ENCODE results near the gene BCAN. TPM values are rescaled to one million over a fixed set of nuclear protein-coding genes. Genes with fewer than 3 reads are reported as not detected.

Gene BCAN
- total RNA-seq, 2 donors from 2014 or later = 0.29 to 0.60 TPM

DNA sequence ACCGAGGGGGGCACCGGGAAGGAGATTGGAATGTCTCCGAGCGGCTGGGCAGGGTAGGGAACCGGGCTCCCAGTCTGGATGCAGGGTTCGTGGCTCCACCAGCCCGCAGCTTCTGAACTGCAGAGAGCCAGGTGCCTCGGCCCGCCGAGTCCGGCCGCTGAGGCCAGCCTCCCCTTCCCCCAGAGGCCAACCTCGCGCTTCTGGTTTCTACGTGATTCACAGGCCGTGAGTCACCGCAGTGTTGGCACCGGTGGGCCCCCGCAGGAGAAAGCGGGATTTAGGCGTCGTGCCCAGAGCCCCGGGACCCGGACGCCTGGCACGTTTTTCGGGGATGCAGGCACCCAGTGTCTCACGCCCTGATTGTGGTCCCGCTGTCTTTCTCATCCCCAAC is 63.0 kb downstream of the BCAN start:
- intact Hi-C loops (cut with DNase I) = no loop called here
- DNase-seq (ENCODE audit: low spot score) = peak; percentile 90

DNA sequence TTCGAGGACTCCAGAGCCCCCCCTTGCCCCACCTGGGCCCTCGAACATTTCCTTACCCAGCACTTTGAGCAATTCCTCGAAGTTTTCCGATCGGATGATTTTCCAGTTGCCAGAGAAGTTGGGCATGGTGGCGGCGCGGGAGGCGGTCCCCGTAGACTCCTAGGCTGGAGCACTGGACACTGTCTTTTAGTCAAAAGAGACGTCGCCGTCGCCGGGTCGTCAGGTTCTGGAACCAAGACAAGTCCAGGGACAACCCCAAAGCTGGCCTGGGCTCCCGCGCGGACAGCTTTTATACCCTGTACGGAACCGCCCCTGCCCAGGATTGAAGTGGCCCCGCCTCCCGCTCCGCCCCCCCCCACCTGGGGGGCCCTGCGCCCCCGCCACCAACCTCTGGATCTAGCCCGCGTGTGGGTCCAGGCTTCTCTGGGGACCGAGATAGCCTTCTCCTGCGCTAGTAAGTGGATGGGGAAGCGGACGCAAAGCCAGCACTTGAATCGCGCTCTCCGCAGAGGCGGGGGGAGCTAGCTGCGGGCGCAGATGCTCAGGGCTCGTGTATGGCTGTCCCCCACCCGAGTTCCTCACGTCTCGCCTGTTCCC is 63.5 kb downstream of the BCAN start, which contains the start of gene CRABP2:
TSS of gene CRABP2 (minus strand) at position 263 of the 597 bp plus-strand sequence. CDS start at position 126, 137 bp downstream.
- intact Hi-C loops (cut with DNase I) = no loop called here
- no peak for DNase-seq (ENCODE audit: low spot score)

DNA sequence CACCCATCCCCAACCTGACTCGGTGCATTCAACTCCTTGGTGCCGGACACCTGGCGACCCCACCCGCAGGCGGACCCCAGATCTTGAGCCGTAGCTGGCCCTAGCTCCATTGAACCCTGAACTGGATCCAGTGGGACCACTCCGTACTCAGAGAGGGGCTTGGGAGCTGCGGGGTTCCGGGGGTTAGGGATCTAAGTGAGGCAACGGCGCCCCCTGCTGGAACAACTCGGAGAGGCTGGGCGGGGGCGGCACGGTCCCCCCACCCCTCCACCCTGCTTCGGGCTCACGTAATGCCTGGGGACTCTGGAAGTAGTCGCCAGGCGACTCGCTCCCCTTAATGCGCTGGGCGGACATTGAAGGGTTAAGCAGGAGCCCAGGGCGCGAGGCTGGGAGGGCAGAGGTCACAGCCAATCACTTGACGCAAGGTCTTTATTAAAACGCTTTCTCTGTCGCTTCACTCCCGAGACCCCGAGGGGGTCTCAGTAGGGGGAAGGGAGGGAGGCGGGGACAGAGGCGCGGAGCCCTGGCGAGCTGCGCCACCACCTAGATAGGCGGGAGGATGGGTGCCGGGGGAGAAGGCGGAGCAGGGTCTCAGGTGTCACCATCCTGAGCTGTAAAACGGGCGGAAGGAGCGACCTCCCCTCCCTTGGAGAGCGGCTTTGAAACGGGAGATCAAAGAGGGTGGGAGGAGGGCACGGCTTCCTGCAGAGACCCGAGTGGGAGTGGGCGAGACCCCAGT is 64.2 kb downstream of the BCAN start:
- peak; percentile 89 for DNase-seq (ENCODE audit: low spot score)
- intact Hi-C loops (cut with DNase I) = no loop called here

DNA sequence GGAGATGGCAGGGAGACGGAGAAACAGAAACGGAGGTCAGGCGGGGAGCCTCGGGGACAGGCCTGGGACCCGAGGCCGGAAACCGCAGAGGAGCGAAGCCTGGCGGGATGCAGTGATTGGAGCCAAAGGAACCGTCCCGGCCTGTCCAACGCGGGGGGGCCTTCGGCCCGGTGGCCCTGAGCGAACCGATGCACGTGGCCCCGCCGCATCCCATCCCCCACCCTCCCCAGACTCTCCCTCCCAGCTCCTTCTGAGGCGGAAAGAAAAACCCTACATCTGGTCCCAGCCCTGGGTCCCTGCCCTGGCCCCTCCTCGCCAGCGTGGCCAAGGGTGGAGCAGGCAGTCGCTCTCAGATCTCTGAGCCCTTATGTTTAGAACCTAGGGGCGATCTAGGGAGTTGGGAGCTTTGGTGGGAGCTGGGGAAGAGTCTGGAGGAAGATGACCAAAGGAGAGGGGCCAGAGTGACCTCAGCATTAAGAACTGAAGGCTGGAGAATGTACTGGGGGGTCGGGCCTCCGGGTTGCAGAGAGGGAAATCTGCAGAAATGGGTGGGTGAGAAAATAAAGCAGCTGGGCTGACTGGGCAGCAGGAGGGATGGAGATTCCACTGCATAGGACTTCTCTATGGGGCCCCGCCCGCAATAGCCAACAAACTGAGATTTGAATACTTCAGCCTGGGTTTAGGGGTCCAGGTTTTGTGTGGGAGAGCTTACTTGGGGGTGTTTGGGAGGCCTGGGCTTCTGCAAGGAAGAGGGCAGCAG is 64.9 kb downstream of the BCAN start:
- peak; percentile 91 for DNase-seq (ENCODE audit: low spot score)
- intact Hi-C loops (cut with DNase I) = no loop called here

- intact Hi-C loops (cut with DNase I) = no loop called here
- no peak for DNase-seq (ENCODE audit: low spot score)
Measured at GRCh38 chr1:156707417-156708217, 65.7 kb downstream of the BCAN start.

DNA sequence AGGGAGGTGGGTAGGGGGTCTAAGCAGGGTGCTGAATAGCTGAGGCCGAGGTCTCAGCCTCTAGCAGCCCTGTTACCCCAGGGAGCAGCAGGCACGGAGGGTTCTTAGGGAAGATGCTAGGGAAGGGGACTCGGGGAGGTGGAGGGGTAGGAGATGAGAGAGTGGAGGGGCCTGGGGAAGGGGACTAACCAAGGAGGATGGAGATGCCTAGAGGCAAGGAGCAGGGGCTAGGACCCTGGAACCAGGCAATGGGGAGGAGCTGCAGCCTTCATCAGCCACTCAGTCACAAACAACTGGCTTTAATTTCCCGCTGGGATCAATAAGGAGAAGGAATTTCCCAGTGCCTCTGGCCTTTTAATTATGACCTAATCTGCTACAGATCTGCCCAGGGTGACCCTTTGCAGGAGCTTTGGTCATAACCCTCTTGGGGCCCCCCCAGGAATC is 66.3 kb downstream of the BCAN start:
- intact Hi-C loops (cut with DNase I) = no loop called here

DNA sequence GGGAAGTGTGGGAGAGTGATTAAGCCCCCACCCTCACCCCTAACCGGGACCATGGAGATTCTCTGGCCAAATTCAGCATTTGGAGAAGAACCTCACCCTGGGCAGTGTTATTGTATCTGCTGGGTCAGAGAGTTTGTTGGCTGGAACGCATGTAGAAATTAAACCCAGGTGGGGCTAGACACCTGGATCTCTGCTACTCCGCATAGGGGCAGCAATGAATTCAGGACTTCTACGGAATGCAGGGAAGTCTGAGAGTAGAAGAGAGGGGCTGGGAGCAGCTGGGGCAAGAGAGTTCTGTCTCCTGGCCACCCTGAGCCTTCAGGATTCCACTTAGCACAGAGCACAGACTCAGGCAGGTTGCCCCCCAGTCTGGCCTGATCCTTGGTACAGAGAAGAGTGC is 67.1 kb downstream of the BCAN start:
- intact Hi-C loops (cut with DNase I) = no loop called here
- no peak for DNase-seq (ENCODE audit: low spot score)

More for the DNA sequence above, 66.3 kb downstream of the BCAN start:
- no peak for DNase-seq (ENCODE audit: low spot score)

Other genes starting within 250 kb of the BCAN start
- gene MEF2D, start 141.3 kb upstream of the BCAN start, total RNA-seq = 100 to 1,000 TPM in 1 of 2 donors, 10 to 100 TPM in 1; 77.5 to 102 TPM
- under 1 TPM; 0.43 to 0.79 TPM for gene IQGAP3, start 69.6 kb upstream of the BCAN start, total RNA-seq
- not detected for gene TTC24, start 62.4 kb upstream of the BCAN start, total RNA-seq
- gene NAXE, start 50.3 kb upstream of the BCAN start, total RNA-seq = 10 to 100 TPM; 62.5 to 82.1 TPM
- gene GPATCH4, start 40.6 kb upstream of the BCAN start, total RNA-seq = 10 to 100 TPM; 28.3 to 37.7 TPM
- 1 to 10 TPM; 4.4 to 8.7 TPM for gene HAPLN2, start 22.7 kb upstream of the BCAN start, total RNA-seq
- gene NES, start 35.3 kb downstream of the BCAN start, total RNA-seq = 100 to 1,000 TPM in 1 of 2 donors, 10 to 100 TPM in 1; 100.0 to 142 TPM
- 10 to 100 TPM in 1 of 2 donors, 1 to 10 TPM in 1; 9.2 to 20.9 TPM for gene CRABP2, start 63.5 kb downstream of the BCAN start, total RNA-seq
- 10 to 100 TPM; 19.6 to 21.6 TPM for gene METTL25B, start 86.4 kb downstream of the BCAN start, total RNA-seq
- 10 to 100 TPM; 17.3 to 20.3 TPM for gene ISG20L2, start 86.6 kb downstream of the BCAN start, total RNA-seq
- 10 to 100 TPM; 60.5 to 63.7 TPM for gene MRPL24, start 99.0 kb downstream of the BCAN start, total RNA-seq
- gene HDGF, start 109.6 kb downstream of the BCAN start, total RNA-seq = 100 to 1,000 TPM; 101 to 126 TPM
- 10 to 100 TPM; 44.3 to 48.6 TPM for gene PRCC, start 125.4 kb downstream of the BCAN start, total RNA-seq
- gene SH2D2A, start 174.7 kb downstream of the BCAN start, total RNA-seq = 1 to 10 TPM; 3.2 to 3.4 TPM
- under 1 TPM; 0.19 to 0.23 TPM for gene INSRR, start 217.0 kb downstream of the BCAN start, total RNA-seq
- 1 to 10 TPM; 3.5 to 3.9 TPM for gene NTRK1, start 218.7 kb downstream of the BCAN start, total RNA-seq